Measurements from ENCODE around the gene GATAD2A.

Gene GATAD2A

GRCh38 chr19:19464339-19465098 lies 59.0 kb downstream of the GATAD2A start:
- Histone ChIP-seq H3K4me3 (replicated peaks; ENCODE audit: insufficient read depth, low read length) (no peak overlapping the region), H3K27ac (replicated peaks) (no peak overlapping the region), H3K27me3 (ENCODE audit: insufficient read depth, poor library complexity, severe bottlenecking) (no peaks in the 10 kb centered on the region)
- DNase-seq (ENCODE audit: low read depth in 1 of 2, low spot score in 1 of 2) = no peak
- TF ChIP-seq POLR2AphosphoS5 (IDR thresholded peaks at IDR 0.05; ENCODE audit: low read depth) (no peak), CTCF (IDR thresholded peaks at IDR 0.05; ENCODE audit: insufficient read depth, low read length) (no peak), GABPA (IDR thresholded peaks at IDR 0.05; ENCODE audit: low read depth) (no peak), SPI1 (IDR thresholded peaks at IDR 0.05; ENCODE audit: borderline replicate concordance, low read depth) (no peak), REST (IDR thresholded peaks at IDR 0.05; ENCODE audit: insufficient replicate concordance, low read depth) (no peak)

DNA sequence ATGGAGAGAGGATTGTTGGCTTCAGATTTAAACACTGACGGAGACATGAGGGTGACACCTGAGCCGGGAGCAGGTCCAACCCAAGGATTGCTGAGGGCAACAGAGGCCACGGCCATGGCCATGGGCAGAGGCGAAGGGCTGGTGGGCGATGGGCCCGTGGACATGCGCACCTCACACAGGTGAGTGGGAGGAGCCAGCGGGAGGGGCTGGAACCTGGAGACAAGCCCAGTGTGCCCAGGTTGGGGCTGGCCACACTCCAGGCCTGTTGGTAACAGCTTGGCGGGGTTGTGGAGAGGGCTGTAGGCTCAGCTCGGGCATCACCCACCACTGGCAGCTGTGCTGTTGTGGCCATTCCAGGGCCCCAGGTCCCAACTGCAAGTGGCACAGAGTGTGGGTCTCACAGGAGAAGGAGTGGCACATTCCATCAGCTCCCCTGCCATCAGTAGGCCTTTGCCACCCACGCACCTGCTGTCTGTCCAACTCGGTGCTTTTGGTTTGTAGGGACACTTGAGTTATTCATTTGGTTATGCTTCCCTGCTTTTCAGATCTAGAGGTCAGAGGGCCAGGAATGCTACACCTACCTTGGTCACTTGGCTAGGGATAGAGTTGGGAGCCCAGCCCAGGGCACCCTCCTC lies 60.1 kb downstream of the GATAD2A start:
- no peak overlapping the region for H3K27ac ChIP-seq (replicated peaks)
- DNase-seq (ENCODE audit: low read depth in 1 of 2, low spot score in 1 of 2) = no peak
- TF ChIP-seq SPI1 (IDR thresholded peaks at IDR 0.05; ENCODE audit: borderline replicate concordance, low read depth) (no peak), GABPA (IDR thresholded peaks at IDR 0.05; ENCODE audit: low read depth) (no peak), POLR2AphosphoS5 (IDR thresholded peaks at IDR 0.05; ENCODE audit: low read depth) (no peak), REST (IDR thresholded peaks at IDR 0.05; ENCODE audit: insufficient replicate concordance, low read depth) (no peak), CTCF (IDR thresholded peaks at IDR 0.05; ENCODE audit: insufficient read depth, low read length) (no peak)
- H3K27me3 ChIP-seq (ENCODE audit: insufficient read depth, poor library complexity, severe bottlenecking) = no peaks in the 10 kb centered on the region
- H3K4me3 ChIP-seq (replicated peaks; ENCODE audit: insufficient read depth, low read length) = no peak overlapping the region

GRCh38 chr19:19466201-19466600 lies 60.7 kb downstream of the GATAD2A start:
- TF ChIP-seq CTCF (IDR thresholded peaks at IDR 0.05; ENCODE audit: insufficient read depth, low read length) = no peak
- no peak for TF ChIP-seq REST (IDR thresholded peaks at IDR 0.05; ENCODE audit: insufficient replicate concordance, low read depth)
- TF ChIP-seq POLR2AphosphoS5 (IDR thresholded peaks at IDR 0.05; ENCODE audit: low read depth) = no peak
- no peak for DNase-seq (ENCODE audit: low read depth in 1 of 2, low spot score in 1 of 2)
- no peaks in the 10 kb centered on the region for H3K27me3 ChIP-seq (ENCODE audit: insufficient read depth, poor library complexity, severe bottlenecking)
- no peak overlapping the region for H3K27ac ChIP-seq (replicated peaks)
- no peak overlapping the region for H3K4me3 ChIP-seq (replicated peaks; ENCODE audit: insufficient read depth, low read length)
